Stimulated activated CD8-positive, alpha-beta memory T cell treated with anti-CD3 and anti-CD28 coated beads, Interleukin-12 subunit alpha, Interleukin-12 subunit beta, amount 100 ng/mL, for 24 hours (primary cell): Measurements from ENCODE around the gene P2RX5.

ENCODE experiments used
- DNase-seq: peaks from one replicate; pipeline ENCODE4 v3.0.0-alpha.2; 2020; ENCODE audit errors: extremely low read depth

P2RX5 gene

DNA sequence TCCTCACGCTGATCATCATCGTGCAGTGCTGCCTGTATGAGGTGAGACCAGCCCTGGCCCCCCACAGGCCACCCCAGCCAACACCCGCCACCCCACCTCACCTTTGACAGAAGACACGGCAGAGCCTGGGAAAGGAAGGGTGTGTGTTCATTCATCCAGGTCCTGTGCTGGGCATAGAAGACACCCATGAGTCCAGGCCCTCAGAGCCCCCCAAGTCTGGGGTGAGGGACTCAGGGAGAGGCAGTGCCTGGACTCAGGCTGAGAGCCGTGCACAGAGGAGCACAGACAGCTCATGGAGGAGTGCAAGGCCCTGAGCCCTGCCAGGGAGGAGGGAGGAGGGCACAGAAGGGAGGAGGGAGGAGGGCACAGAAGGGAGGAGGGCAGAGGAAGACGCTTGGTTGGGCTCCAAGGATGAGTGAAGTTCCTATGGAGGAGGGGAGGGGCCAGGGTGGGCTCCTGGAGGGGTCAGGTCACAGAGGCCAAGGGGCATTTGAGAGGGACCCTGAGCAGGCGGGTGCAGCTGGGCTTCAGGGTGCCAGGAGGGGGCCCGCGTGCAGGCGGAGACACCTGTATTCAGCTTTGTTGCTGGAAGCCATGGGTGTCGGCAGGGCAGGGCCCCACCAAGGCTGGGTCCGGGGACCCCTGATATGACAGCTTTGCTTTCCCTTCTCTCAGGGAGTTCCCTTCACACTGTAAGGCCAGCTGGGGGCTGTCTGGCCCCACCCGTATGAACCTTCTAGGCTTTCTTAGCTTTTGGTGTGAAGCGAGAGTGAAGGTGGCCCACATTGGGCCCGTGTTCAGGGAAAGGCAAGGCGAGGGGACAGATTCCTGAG is 39.0 kb downstream of the P2RX5 start:
- DNase-seq, result no peak

DNA sequence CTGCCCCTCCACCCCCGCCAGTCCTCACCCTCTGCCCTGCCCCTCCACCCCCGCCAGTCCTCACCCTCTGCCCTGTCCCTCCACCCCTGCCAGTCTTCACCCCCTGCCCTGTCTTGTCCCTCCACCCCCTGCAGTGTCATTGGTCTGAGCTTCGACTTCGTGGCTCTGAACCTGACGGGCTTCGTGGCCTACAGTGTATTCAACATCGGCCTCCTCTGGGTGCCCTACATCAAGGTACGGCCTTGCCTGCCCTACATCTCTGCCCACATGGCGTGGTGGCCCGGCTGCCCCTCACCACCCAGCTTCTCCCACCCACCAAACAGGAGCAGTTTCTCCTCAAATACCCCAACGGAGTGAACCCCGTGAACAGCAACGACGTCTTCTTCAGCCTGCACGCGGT is 39.6 kb downstream of the P2RX5 start:
- no peak for DNase-seq

DNA sequence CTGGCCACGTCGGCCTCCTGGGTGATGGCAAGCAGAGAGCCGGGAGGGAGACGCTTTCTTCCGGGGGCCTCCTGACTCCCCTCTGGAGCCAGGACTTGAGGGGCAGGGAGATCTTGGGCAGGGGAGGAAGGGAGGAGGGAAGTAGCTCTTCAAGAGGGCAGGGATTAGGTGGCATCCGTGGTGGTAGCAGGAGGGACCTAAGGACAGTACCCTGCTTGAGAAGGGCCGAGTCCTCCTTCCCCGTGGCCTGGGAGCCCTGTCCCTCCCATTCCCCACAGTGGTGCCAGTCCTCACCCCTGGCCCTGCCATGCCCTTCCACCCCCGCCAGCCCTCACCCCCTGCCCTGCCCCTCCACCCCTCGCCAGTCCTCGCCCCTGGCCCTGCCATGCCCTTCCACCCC is 40.2 kb downstream of the P2RX5 start:
- DNase-seq, result no peak

DNA sequence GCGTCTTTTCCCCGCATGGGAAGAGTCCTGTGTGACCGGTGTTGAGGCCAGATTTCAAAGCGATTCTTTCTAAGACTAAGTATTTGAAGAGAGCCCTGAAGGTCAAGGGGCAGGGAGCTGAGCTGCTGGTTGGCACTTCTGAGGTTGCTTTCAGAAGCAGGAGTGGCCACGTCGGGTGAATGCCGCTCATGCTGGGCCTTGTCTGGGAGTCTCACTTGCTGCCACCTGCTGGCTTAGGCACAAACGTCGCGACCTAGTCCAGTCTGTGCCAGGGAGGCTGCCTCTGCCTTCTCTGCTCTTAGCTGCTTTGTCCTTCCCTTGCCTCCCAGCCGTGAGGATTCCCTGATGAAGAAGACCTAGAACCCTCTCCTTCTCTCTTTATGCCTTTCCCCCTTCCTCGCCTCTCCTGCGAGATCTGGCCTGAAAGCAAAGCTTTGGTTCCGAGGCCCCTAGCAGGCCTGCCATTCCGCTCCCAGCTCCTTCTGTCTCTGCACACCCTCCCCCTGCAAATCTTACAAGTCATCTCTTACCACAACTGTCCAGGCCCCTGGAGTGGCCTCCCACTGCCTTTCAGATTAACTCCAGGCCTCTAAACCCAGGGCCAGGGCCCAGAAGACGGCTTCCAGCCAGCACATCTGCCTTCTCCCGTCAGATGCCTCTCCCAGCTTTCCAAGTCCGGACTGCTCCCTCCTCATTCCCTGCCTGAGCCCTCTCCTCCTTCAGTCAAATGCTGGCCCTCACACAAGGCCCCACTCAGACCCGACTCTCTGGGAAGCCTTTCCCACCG is 48.0 kb downstream of the P2RX5 start:
- DNase-seq, result no peak

- DNase-seq, result no peak
Measured at GRCh38 chr17:3647251-3647650, 48.7 kb downstream of the P2RX5 start.

DNA sequence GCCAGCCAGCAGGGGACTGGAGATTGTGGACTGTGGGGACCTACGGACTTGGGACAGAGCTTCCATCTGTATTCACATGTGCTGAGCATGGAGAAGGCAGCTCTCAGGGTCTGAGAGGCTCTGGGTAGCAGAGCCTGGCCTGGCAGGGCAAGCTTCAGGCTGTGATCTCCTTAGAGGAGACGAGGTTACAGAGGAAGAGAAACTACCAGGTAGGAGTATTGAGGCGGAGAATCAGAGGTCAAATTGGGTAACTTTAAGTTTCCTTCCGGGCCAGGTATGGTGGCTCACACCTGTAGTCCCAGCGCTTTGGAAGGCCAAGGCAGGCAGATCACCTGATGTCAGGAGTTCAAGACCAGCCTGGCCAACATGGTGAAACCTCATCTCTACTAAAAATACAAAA is 50.6 kb downstream of the P2RX5 start:
- no peak for DNase-seq

DNA sequence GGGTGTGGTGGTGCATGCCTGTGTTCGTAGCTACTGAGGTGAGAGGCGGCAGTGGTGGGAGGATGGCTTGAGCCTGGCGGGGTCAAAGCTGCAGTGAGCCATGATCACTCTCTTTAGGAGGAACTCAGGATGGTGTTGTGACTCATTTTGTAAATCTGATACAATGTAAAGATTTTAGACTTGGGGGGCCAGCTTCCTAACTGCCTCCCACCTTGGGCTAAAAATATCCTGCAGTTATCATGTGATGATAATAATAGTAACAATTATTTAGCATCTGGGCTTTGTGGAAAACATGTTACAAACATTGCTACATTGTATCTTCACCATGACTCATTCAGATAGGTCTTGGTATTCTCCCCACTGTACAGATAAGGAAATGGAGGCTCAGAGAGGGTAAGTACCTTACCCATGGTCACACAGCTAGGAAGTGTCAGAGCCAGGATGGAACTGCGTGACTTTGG is 52.0 kb downstream of the P2RX5 start:
- DNase-seq, result no peak

DNA sequence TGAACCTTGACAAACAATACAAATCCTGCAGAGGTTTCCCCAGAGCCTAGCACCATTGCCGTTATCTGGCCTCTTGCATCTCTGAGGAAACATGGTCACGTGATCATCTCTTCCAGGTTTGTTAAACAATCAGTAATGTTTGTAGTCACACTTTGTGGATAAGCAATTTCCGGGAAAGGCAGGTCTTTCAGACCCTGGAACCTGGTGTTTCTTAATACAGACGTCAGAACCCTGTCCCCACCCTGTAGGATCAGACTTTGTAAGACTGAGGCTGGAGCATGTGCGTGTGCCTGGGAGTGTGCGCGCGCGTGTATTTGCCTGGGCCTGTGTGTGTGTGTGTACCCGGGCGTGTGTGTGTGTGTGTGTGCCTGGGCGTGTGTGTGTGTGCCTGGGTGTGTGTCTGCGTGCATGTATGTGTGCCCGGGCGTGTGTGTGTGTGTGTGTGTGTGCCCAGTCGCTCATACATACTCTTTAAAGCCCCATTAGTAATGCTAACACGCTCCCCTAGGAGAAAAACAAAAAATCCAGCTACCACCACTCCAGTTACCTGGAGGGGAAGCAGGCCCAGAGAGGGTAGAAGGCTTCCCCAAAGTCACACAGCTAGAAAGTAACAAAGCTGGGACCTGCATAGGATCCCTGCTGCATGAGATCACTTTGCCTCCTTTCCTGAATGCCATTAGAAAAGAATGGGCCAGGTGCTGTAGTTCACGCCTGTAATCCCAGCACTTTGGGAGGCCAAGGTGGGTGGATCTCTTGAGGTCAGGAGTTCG is 54.1 kb downstream of the P2RX5 start:
- no peak for DNase-seq

DNA sequence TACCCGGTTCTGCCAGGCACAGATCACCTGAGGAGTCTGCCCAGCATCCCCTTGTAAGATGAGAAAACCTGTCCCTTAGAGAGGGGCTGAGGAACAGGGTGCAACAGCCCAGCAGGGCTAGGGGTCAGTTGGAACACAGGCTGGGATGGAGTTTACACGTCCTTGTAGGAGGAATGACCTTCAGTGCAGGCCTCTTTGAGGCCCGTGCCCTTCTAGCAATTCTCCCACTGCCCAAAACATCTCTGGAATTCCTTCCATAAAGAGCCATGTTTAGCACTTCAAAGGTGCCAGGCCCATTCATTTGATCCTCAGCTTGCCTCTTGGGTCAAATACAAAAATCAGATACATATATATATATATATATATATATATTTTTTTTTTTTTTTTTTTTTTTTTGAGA is 54.9 kb downstream of the P2RX5 start:
- no peak for DNase-seq

GRCh38 chr17:3639981-3640596 is 55.9 kb downstream of the P2RX5 start:
- DNase-seq, result no peak

DNA sequence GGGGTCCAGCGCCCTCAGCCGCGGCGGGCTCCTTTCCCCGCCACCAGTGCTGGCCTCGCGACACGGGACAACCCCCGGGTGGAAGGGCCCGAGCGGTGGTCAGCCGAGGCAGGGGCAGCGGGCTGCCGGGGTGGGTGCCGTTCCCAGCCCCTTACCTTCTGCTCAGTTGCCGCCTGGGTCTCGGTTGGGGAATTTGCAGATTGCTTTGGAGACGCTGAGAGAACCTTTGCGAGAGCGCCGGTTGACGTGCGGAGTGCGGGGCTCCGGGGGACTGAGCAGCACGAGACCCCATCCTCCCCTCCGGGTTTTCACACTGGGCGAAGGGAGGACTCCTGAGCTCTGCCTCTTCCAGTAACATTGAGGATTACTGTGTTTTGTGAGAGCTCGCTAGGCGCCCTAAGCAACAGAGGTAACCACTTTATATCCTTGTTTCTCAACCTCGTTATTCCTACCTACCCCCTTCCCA is 59.0 kb downstream of the P2RX5 start:
- no peak for DNase-seq

DNA sequence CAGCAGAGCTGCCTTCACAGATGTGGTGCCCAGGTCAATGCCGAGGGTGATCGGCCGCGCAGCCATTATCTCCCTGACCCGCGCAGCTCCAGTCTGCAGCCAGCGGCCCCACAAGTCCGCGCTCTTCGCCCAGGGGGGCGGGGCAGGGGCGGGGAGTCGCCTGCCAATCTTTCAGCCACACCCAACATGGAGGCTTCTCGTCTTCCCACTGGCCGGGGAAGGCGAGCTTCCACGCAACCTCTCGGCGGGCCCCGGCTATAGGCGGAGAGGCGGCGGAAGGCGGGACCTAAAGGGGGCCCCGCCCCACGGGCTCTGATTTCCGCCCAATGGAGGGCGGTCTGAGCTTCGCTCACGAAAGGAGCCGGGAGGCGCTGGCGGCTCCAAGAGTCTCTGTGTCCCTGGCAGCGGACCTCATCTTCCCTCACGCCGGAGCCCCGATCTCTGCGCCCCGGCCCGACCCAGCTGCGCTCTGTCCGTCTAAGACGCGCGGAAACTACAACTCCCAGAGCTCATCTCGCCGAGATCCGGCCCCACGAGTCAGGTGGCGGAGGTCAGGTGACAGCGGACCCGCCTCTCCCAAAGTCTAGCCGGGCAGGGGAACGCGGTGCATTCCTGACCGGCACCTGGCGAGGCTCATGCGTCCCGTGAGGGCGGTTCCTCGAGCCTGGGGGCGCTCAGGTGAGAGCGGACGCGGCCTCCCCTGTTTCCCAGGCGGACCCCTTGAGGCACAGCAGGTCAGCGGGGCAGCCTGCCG is 59.6 kb downstream of the P2RX5 start, which contains the start of the genes CTNS and SHPK:
Gene CTNS (plus strand): TSS at position 607 of the 754 bp plus-strand sequence. CDS start 3,447 bp downstream, outside the sequence.
Gene SHPK (minus strand): TSS at position 97 of the 754 bp plus-strand sequence. CDS start 31 bp downstream, at position 66.
- DNase-seq, result peak; percentile 84

DNA sequence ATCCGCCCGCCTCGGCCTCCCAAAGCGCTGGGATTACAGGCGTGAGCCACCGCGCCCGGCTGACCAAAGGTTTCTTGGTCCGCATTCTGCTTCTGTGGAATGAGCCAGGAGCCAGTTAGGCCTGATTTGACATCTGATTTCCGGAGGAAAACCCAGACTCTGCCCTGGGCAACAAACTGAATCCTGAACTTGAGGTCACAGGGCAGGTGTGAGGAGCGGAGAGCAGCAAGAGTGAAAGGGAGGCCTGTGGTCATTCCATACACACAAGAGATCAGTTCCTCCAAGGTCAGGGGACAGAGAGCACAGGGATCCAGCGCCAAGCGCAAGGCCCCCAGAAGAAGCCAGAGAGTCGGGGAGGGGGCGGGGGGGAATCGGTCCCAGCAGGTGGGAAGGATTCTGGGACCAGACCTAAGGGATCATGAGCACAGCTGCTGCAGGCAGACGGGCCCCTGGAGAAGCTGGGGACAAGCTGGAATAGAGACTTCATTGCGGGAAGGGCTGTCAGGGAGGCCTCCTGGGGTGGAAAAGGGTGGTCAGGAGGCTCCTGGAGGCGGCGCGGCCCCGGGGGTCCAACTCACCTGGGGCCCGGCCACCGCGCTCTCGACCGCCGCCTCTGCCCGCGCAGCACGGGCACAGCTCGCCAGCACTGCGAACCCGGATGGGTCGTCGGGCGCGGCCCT is 60.3 kb downstream of the P2RX5 start:
- no peak for DNase-seq

GRCh38 chr17:3632287-3632686 is 63.7 kb downstream of the P2RX5 start:
- DNase-seq, result no peak

DNA sequence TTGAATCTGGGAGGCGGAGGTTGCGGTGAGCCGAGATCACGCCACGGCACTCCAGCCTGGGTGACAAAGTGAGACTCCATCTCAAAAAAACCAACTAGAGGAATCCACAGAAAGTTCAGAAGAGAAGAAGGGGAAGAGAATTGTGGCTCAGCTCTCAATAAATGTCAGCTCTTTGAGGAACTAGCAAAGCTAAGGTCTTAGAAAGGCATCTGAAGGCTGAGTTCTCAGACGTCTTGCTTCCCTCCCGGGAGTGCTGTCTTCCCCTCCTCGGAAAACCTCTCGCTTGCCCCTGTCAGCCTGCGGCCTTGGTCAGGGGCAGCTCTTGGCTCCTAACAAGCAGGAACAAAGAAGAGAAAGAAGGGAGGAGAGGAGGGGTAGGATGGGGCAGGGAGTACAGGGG is 65.2 kb downstream of the P2RX5 start:
- no peak for DNase-seq

DNA sequence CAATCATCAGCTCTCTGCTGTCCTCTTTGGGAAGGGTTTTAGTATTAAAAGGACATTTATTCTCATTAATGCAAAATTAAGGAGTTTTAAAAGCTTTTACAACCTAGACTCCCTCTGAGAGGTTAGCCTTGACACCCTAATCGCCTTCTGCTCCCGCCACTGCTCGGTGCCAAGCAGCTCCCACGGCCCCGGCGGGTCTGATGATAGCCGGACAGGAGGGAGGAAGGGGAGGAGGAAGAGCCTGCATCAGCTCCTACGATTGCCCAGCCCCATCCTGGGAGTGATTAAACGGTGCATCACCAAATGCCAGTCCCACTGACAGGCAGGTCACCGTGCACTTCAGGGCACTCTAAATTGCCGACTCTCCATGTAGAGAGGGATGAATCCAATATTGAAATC is 68.2 kb downstream of the P2RX5 start:
- DNase-seq, result no peak

DNA sequence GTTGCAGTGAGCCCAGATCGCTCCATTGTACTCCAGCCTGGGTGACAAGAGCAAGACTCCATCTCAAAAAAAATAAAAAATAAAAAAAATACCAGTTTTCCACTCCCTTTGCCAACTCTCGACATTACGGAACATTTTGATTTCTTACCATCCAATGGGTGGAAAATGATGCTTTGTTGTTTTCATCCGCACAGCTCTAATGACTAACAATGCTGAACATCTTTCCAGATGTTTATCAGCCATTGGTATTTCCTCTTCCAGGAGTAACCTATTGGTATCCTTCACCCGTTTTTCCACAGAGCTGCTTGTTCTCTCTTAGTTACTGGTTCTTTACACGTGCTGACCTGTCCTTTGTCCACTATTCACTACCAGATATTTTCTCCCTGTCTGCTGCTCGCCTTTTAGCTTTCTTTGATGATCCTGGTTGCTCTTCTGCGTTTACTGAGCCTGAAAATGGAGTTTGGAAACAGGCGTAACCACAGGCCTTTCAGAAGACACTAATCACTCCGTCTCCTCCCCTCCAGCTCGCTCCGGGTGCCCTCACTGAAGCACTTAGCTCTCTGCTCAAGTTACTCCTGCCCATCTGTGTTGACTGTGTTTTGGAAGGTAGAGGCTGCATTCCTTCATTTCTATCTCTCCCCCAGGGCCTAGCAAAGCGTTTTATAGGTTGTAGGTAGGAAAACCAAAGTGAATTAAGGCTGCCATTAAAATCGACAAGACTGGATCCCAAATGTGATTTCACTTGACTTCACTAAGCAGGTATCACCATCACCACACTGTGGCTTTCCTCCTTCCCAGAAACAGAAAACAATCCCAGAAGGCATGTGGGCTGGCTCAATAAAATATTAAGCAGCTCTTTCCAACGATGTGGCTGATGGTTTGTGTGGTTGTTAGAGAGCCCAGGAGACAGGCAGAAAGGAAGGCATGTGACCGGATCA is 68.9 kb downstream of the P2RX5 start:
- DNase-seq, result no peak
